ENCODE results near the gene FAM177A1.

- no peak for TF ChIP-seq NR2C1 (IDR thresholded peaks at IDR 0.05)
- TF ChIP-seq CTCF (IDR thresholded peaks at IDR 0.05 in 2 of 3, conservative IDR thresholded peaks at IDR 0.05 in 1 of 3; ENCODE audit: control insufficient read depth in 2 of 3, extremely low read depth in 1 of 3, insufficient read depth in 1 of 3, low read depth in 3 of 3, low read length in 3 of 3) = no peak
- TF ChIP-seq CUX1 (IDR thresholded peaks at IDR 0.05; ENCODE audit: insufficient replicate concordance, low read depth, low read length) = no peak
- no peak for TF ChIP-seq EP300 (IDR thresholded peaks at IDR 0.05; ENCODE audit: borderline replicate concordance in 1 of 2, control insufficient read depth in 1 of 2, low read depth in 2 of 2, low read length in 2 of 2)
- TF ChIP-seq MLLT1 (IDR thresholded peaks at IDR 0.05) = no peak
- TF ChIP-seq MAX (IDR thresholded peaks at IDR 0.05; ENCODE audit: low read depth, low read length) = no peak
- TF ChIP-seq SIN3A (IDR thresholded peaks at IDR 0.05; ENCODE audit: low read depth, low read length) = no peak
- TF ChIP-seq MTA3 (IDR thresholded peaks at IDR 0.05; ENCODE audit: borderline replicate concordance, low read length) = no peak
- TF ChIP-seq RCOR1 (conservative IDR thresholded peaks at IDR 0.05; ENCODE audit: low read depth, low read length) = no peak
Measured at GRCh38 chr14:35116242-35116641, 70.2 kb downstream of the FAM177A1 start.

Measured in GM12878 (cell line).